HFFc6 (cell line): ENCODE results near the gene SENP5. TPM values are rescaled to one million over a fixed set of nuclear protein-coding genes. Genes with fewer than 3 reads are reported as not detected.

Experiments used
- DNase-seq: peaks from one replicate; pipeline ENCODE4 v3.0.0-alpha.2; 2018
- H3K27ac Mint-ChIP-seq: 2 replicates; pipeline ENCODE4 v1.8.0; 2020; ENCODE audit warnings: mild to moderate bottlenecking, mixed read lengths
- H3K27me3 Mint-ChIP-seq: 2 replicates; pipeline ENCODE4 v1.8.0; 2021; ENCODE audit warnings: mild to moderate bottlenecking, moderate library complexity, mixed read lengths; ENCODE audit not compliant: insufficient read depth
- H3K36me3 Mint-ChIP-seq: 2 replicates; pipeline ENCODE4 v1.8.0; 2021; ENCODE audit warnings: low read depth, mixed read lengths
- H3K4me1 Mint-ChIP-seq: 2 replicates; pipeline ENCODE4 v1.8.0; 2020; ENCODE audit warnings: low read depth, mixed read lengths
- H3K4me3 Mint-ChIP-seq: 2 replicates; pipeline ENCODE4 v1.8.0; 2020; ENCODE audit warnings: mild to moderate bottlenecking, moderate library complexity, mixed read lengths
- H3K9me3 Mint-ChIP-seq: 2 replicates; pipeline ENCODE4 v1.8.0; 2020; ENCODE audit warnings: mild to moderate bottlenecking, mixed read lengths
- CTCF ChIP-seq: fragments of 200-600 bp; sonication (generic); IDR thresholded peaks from 2 replicates; pipeline ENCODE4 v1.5.0; 2021; ENCODE audit warnings: antibody characterized with exemption, mild to moderate bottlenecking
- total RNA-seq, 6 experiments: library from RNA; stranded (reverse); fragmentation: NEBNext Ultra II Directional; extraction: Animal tissue kit (Norgen Biotek cat#: 25700); gene quantifications; 2 replicates in 1 of 6; 3 replicates in 5 of 6; pipeline ENCODE4 v1.2.3, GENCODE V29; 2021

Gene SENP5
- total RNA-seq, 6 experiments from 2014 or later: 25.2 to 33.0 (median 29.1) TPM

GRCh38 chr3:196971094-196971698 is 103.5 kb downstream of the SENP5 start:
- Mint-ChIP-seq H3K9me3 (no peaks in the 10 kb centered on the region), H3K27me3 (peaks cover 6% of the 10 kb centered on the region; the same call in 1 of the 2 replicates), H3K27ac (no peak overlapping the region), H3K4me1 (peaks cover 14% of the 10 kb centered on the region; the same call in 1 of the 2 replicates), H3K36me3 (no peaks in the 10 kb centered on the region), H3K4me3 (no peak overlapping the region)
- no peak for DNase-seq
- no peak for TF ChIP-seq CTCF

DNA sequence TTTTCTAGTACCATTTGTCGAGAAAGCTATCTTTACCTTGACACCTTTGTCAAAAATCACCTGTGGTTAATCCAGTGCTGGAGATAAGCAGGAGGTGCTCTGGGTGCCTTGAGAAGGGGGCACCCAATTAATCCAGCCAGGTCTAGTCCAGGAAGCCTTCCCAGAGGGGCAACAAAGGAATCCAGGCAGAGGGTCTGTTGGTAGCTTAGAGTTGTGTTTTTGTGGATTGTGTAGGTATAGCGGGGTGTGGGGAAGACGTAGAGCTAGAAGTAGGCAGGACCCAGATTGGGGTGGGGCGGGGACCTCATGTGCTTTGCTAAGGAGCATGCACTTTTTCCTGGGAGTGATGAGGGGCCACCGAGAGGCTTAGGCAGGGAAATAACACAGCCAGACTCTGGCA is 106.9 kb downstream of the SENP5 start:
- Mint-ChIP-seq H3K36me3 (no peaks in the 10 kb centered on the region), H3K27ac (no peak overlapping the region), H3K4me1 (peaks cover 11% of the 10 kb centered on the region; the same call in 1 of the 2 replicates), H3K27me3 (peaks cover 12% of the 10 kb centered on the region; the same call in 1 of the 2 replicates), H3K4me3 (no peak overlapping the region), H3K9me3 (no peaks in the 10 kb centered on the region)
- TF ChIP-seq CTCF: no peak
- no peak for DNase-seq

DNA sequence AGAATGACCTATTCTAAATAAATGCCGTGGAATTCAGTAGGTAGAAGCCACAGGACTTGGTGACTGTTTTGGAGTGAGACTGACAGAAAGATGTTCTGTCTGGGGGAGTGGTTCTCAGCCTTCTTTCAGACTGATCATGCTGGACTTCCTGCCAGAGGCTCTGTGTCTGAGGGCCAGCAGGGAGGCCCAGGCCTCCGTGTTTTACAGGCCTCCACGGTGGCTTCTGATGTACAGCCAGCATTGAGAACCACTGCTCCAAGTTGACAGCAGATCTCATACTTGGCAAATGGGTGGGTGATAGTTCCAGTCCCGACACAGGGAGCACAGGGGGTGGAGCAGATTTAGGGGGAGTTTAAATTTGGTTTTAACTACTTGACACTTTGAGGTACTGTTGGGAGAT is 107.6 kb downstream of the SENP5 start:
- no peaks in the 10 kb centered on the region for H3K9me3 Mint-ChIP-seq
- no peak overlapping the region for H3K4me3 Mint-ChIP-seq
- peaks cover 10% of the 10 kb centered on the region; the same call in 1 of the 2 replicates for H3K27me3 Mint-ChIP-seq
- H3K27ac Mint-ChIP-seq: no peak overlapping the region
- peaks cover 8% of the 10 kb centered on the region; the same call in 1 of the 2 replicates for H3K4me1 Mint-ChIP-seq
- no peaks in the 10 kb centered on the region for H3K36me3 Mint-ChIP-seq
- TF ChIP-seq CTCF: no peak
- DNase-seq: no peak

- Mint-ChIP-seq H3K4me1 (peaks cover 5% of the 10 kb centered on the region; the same call in 1 of the 2 replicates), H3K27ac (no peak overlapping the region)
These were observed 109.2 kb downstream of the SENP5 start for GRCh38 chr3:196976941-196977340.

GRCh38 chr3:196979545-196979944 is 111.8 kb downstream of the SENP5 start:
- no peak for TF ChIP-seq CTCF
- Mint-ChIP-seq H3K4me3 (no peak overlapping the region), H3K4me1 (peaks cover 5% of the 10 kb centered on the region; the same call in 1 of the 2 replicates), H3K27ac (no peak overlapping the region), H3K27me3 (peaks cover 8% of the 10 kb centered on the region), H3K36me3 (peaks cover 6% of the 10 kb centered on the region; the same call in 1 of the 2 replicates), H3K9me3 (peaks cover 8% of the 10 kb centered on the region)
- no peak for DNase-seq

More at GRCh38 chr3:196976941-196977340, 109.2 kb downstream of the SENP5 start:
- Mint-ChIP-seq H3K9me3 (no peaks in the 10 kb centered on the region), H3K27me3 (peaks cover 6% of the 10 kb centered on the region; the same call in 1 of the 2 replicates), H3K36me3 (no peaks in the 10 kb centered on the region), H3K4me3 (no peak overlapping the region)
- DNase-seq: no peak
- TF ChIP-seq CTCF: no peak
